ENCODE measurements around the gene PPP4C. TPM values are rescaled to one million over a fixed set of nuclear protein-coding genes. Genes with fewer than 3 reads are reported as not detected.

PPP4C gene
- total RNA-seq, 4 donors from 2014 or later, result 41.2 to 58.5 (median 48.6) TPM

DNA sequence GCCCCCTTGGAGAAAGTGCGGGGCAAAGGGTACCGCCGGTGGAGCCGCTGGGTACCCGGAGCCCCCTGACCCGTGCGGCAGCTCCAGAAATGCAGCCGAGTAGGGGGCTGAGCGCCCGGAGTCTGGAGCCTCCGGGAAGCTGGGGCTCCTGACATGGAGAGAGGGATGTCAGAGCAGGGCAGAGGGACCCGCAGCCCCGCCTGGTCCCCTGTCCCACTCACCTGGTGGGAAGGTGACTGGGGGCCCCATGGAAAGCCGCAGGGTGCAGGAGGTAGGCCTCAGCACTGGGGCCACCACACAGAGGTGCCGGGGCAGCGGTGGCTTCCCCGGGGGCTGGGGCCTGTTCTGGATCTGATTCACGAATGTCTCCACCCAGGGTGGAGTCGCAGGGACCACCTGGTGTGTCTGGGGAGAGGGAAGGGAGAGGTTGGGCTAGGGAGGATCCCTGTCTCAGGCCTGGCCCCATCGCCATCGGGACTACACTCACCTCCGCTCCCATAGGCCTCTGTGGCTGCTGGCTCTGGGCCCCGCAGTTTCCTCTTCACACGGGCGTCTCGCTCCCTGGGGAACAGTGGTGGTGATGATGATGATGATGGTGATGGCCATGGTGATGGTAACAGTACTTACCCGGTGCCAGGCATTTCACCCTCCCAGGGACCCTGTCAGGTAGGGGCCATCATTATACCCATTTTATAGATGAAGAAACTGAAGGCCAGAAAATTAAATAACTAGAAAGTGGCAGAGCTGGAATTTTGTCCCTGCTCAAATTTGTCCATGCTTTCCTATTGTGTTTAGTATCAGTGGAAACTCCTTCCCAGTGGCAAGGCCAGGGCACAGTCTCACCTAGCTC is 10.7 kb downstream of the PPP4C start:
- 83% methylated on average over 1 of the region's 27 CpGs; no CpG with 5 or more reads in 1 of the 2 donors for WGBS, 2 donors (ENCODE audit: low coverage in 1 of 2)
- H3K36me3 ChIP-seq, result peaks cover 0 to 45% of the 10 kb centered on the region in 2 donors
- H3K9me3 ChIP-seq, result no peaks in the 10 kb centered on the region
- no peak for ATAC-seq
- H3K4me3 ChIP-seq, result no peak overlapping the region
- H3K4me1 ChIP-seq, result peaks cover 0 to 33% (median 12%) of the 10 kb centered on the region in 3 donors
- TF ChIP-seq, protein P1, sequence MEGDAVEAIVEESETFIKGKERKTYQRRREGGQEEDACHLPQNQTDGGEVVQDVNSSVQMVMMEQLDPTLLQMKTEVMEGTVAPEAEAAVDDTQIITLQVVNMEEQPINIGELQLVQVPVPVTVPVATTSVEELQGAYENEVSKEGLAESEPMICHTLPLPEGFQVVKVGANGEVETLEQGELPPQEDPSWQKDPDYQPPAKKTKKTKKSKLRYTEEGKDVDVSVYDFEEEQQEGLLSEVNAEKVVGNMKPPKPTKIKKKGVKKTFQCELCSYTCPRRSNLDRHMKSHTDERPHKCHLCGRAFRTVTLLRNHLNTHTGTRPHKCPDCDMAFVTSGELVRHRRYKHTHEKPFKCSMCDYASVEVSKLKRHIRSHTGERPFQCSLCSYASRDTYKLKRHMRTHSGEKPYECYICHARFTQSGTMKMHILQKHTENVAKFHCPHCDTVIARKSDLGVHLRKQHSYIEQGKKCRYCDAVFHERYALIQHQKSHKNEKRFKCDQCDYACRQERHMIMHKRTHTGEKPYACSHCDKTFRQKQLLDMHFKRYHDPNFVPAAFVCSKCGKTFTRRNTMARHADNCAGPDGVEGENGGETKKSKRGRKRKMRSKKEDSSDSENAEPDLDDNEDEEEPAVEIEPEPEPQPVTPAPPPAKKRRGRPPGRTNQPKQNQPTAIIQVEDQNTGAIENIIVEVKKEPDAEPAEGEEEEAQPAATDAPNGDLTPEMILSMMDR (IDR thresholded peaks at IDR 0.05), result no peak
- TF ChIP-seq EP300 (IDR thresholded peaks at IDR 0.05) (no peak), POLR2A (IDR thresholded peaks at IDR 0.05) (no peak), POLR2AphosphoS5 (IDR thresholded peaks at IDR 0.05) (no peak)
- no peaks in the 10 kb centered on the region for H3K27me3 ChIP-seq
- peak overlapping the region in 2 of 4 donors; percentile 57 to 59 for H3K27ac ChIP-seq

DNA sequence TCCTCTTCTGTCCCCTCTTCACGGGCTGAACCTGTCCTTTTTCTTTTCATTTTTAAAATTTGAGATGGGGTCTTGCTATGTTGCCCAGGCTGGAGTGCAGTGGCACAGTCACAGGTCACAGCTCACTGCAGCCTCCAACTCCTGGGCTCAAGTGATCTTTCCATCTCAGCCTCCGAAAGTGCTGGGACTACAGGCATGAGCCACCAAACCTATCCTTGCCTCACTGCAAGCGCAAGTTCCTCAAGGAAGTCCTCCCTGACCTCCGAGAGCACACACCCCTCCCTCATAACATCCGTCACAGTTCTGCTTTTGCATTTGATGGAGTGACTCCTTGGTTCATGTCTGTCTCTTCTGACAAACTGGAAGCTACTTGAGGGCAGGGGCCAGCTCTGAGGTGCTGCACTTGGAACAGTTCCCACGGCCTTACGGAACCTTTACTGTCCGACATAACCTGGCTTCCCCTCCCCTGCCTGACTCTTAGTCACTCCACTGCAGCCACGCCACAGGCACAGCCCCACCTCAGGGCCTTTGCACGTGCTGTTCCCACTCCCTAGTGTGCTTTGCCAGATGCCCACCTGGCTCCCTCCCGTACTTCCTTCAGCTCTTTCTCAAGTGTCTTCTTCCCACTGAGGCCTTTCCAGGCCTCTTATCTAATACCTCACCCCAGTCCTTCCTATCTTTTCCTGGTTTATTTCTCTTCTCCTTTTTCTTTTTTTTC is 11.5 kb downstream of the PPP4C start:
- 93% methylated on average over 8 of the region's 11 CpGs for WGBS, 2 donors (ENCODE audit: low coverage in 1 of 2)
- peaks cover 0 to 36% of the 10 kb centered on the region in 2 donors for H3K36me3 ChIP-seq

DNA sequence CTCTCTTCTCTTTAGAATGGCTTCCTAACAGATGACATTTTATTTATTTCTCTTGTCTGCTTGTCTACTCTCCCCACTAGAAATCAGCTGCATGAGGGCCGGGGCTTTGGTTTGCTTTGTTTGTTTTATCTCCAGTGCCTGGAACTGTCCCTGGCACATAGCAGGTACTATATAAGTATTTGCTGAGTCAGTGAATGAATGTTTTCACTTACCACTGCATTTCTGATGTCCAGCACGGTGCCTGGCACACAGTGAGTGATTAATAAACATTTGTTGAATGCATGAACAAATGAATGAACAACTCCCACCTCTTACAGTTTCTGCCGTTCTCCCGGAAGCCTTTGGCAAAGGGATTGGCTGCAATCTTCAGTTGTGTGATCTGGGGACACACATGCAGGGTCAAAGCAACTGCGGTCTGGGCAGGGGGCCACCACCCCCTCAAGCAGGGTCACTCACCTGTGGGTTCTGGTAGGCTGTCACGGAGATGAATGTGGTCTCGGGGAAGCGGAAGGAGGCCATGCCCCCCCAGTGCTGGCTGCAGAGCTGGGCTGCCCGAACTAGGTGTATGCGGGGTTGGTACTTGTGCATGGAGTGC is 12.5 kb downstream of the PPP4C start:
- Histone ChIP-seq H3K27me3 (no peaks in the 10 kb centered on the region), H3K27ac (no peak overlapping the region), H3K9me3 (no peaks in the 10 kb centered on the region), H3K36me3 (peaks cover 0 to 32% of the 10 kb centered on the region in 2 donors), H3K4me3 (no peak overlapping the region), H3K4me1 (peaks cover 0 to 49% (median 26%) of the 10 kb centered on the region in 3 donors)
- no peak for ATAC-seq
- 60 to 62% methylated on average over 1 to 8 of the region's 10 CpGs for WGBS, 2 donors (ENCODE audit: low coverage in 1 of 2)
- TF ChIP-seq, protein P1 (IDR thresholded peaks at IDR 0.05), result no peak
- no peak for TF ChIP-seq POLR2AphosphoS5 (IDR thresholded peaks at IDR 0.05)
- TF ChIP-seq POLR2A (IDR thresholded peaks at IDR 0.05), result no peak
- TF ChIP-seq EP300 (IDR thresholded peaks at IDR 0.05), result no peak

More for the DNA sequence above, 11.5 kb downstream of the PPP4C start:
- no peak for ATAC-seq
- Histone ChIP-seq H3K27me3 (no peaks in the 10 kb centered on the region), H3K9me3 (no peaks in the 10 kb centered on the region), H3K4me3 (no peak overlapping the region), H3K4me1 (peaks cover 0 to 39% (median 16%) of the 10 kb centered on the region in 3 donors), H3K27ac (no peak overlapping the region)
- TF ChIP-seq POLR2A (IDR thresholded peaks at IDR 0.05) (no peak), EP300 (IDR thresholded peaks at IDR 0.05) (no peak), POLR2AphosphoS5 (IDR thresholded peaks at IDR 0.05) (no peak)
- TF ChIP-seq, protein P1 (IDR thresholded peaks at IDR 0.05), result no peak

DNA sequence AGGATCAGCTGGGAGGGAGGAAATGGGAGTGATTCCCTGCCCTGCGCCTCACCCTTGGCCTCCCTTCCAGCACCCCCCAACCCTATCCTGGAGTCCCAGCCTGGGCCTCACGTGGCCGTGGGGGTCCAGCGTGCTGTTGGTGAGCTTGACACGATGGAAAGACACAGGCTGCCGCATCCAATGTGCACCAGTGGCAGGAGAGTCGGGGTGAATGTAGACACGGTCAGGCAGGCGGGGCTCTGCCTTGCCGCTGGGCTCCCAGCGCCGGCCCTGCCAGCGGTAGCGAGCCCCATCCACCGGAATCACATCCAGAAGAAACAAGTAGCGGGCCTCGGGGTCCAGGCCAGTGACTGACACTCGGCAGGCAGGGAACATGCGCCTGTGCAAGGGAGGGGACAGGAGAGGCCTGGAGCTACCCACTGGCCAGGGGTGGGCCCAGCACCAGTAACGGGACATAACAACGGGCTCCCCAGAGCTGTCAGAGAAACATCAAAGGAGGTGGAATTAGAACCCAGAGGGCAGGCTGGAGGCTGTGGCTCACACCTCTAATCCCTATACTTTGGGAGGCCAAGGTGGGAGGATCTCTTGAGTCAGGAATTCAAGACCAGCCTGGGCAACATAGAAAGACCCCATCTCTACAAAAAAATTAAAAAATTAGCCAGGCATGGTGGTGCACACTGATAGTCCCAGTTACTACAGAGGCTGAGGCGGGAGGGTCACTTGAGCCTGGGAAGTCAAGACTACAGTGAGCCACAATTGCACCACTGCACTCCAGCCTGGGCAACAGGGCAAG is 13.2 kb downstream of the PPP4C start:
- Histone ChIP-seq H3K9me3 (no peaks in the 10 kb centered on the region), H3K27ac (no peak overlapping the region), H3K36me3 (peaks cover 0 to 32% of the 10 kb centered on the region in 2 donors), H3K4me1 (peaks cover 0 to 56% (median 26%) of the 10 kb centered on the region in 3 donors), H3K27me3 (no peaks in the 10 kb centered on the region), H3K4me3 (no peak overlapping the region)
- TF ChIP-seq POLR2AphosphoS5 (IDR thresholded peaks at IDR 0.05), result no peak
- no peak for TF ChIP-seq POLR2A (IDR thresholded peaks at IDR 0.05)
- ATAC-seq, result no peak
- WGBS, 2 donors (ENCODE audit: low coverage in 1 of 2), result 61 to 80% methylated on average over 1 to 3 of the region's 22 CpGs

Data from gastroesophageal sphincter (tissue), 4 donors.